ENCODE measurements around the gene UBTD2. TPM values are rescaled to one million over a fixed set of nuclear protein-coding genes. Genes with fewer than 3 reads are reported as not detected.
"Not testable (repeated sequence)": the region's sequence is repeated elsewhere in the genome, so short reads cannot be mapped to it uniquely, and the experiment has no call there.

The UBTD2 gene
- 10 to 100 TPM; 68.5 to 85.5 (median 83.9) TPM for polyA plus RNA-seq (ENCODE audit: insufficient read length in 4 of 4)

GRCh38 chr5:172283020-172283861 lies at the start of gene UBTD2:
TSS of gene UBTD2 (minus strand) at chr5:172283764. CDS start at chr5:172283665, 99 bp downstream.
- DNase-seq (ENCODE audit: low read depth in 4 of 4, low spot score in 3 of 4): peak in 3 of 4 donors; percentile 53 to 61 (median 55)

GRCh38 chr5:172326901-172327300 lies 43.3 kb upstream of the UBTD2 start:
- DNase-seq (ENCODE audit: low read depth in 4 of 4, low spot score in 3 of 4): not testable (repeated sequence)

- no peak for DNase-seq (ENCODE audit: low read depth in 4 of 4, low spot score in 3 of 4)
These were observed 41.9 kb upstream of the UBTD2 start for GRCh38 chr5:172325452-172325851.

GRCh38 chr5:172322028-172322965 lies 38.7 kb upstream of the UBTD2 start:
- peak in 2 of 4 donors; percentile 10 to 26 for DNase-seq (ENCODE audit: low read depth in 4 of 4, low spot score in 3 of 4)

GRCh38 chr5:172321593-172321992 lies 38.0 kb upstream of the UBTD2 start:
- no peak for DNase-seq (ENCODE audit: low read depth in 4 of 4, low spot score in 3 of 4)

DNA sequence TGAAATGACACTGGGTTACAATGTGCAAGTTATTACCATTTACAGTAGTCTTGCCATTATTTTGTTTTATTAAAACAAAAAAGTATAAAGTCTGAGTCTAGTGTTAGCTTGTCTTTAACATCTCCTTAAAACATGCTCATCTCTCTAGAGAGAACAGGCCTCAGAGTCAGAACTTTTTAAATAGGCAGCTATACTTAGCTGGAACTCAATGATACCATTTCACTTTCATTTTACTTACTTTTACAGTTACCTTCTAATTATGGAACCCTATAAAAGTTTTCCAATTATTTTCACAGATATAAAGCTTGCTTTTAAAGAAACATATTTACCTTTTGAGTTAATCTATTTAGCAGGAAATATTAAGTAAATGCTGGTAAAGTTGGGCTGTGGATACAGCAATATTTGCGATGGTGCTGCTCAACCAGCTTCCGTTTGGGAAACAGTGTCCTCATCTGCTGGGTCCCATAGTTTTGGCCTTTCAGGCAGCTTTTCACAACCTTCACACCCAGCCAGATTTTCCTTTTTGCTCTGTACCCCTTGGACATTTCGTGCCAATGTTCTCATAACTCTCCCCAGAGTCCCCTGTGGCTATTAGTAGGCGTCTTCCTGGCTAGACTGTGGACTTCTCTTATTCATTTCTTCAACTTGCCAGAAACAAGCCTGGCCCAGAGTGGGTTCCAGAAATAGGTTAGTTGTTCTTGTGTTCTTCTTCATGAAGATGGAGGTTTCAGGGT lies 36.3 kb upstream of the UBTD2 start:
- no peak for DNase-seq (ENCODE audit: low read depth in 4 of 4, low spot score in 3 of 4)

GRCh38 chr5:172315587-172316493 lies 32.3 kb upstream of the UBTD2 start:
- no peak for DNase-seq (ENCODE audit: low read depth in 4 of 4, low spot score in 3 of 4)

DNA sequence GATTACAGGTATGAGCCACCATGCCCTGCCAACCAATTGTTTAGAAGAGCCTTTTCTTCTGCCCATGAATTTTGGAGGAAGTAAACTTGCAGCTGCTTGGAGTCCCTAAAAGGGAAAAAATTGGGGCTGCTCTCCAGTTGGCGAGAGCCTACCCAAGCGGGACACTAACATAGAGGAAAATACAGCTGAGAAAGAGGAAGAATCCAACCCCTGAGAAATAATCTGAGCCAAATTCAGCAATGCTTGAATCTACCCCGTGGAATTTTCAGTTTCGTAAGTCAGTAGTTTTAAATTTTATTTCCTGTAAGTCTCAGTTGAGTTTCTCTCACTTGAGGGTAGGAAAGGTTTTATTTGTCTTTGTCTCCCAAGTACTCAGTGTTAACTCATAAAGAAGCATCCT lies 30.4 kb upstream of the UBTD2 start:
- no peak for DNase-seq (ENCODE audit: low read depth in 4 of 4, low spot score in 3 of 4)

GRCh38 chr5:172312286-172312685 lies 28.7 kb upstream of the UBTD2 start:
- DNase-seq (ENCODE audit: low read depth in 4 of 4, low spot score in 3 of 4): no peak

- no peak for DNase-seq (ENCODE audit: low read depth in 4 of 4, low spot score in 3 of 4)
These were observed 28.0 kb upstream of the UBTD2 start for GRCh38 chr5:172311605-172312004.

DNA sequence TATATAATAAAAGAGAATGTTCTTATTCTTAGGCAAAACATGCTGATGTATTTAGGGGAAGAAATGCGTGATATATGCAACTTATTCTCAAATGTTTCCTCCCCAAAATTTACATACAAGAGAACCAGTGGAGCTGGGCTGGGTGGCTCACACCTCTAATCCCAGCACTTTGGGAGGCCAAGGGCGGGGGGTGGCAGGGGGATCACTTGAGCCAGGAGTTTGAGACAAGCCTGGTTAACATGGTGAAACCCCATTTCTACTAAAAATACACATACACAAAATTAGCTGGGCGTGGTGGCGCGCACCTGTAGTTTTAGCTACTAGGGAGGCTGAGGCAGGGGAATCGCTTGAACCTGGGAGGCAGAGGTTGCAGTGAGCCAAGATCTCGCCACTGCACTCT lies 27.5 kb upstream of the UBTD2 start:
- DNase-seq (ENCODE audit: low read depth in 4 of 4, low spot score in 3 of 4): no peak

DNA sequence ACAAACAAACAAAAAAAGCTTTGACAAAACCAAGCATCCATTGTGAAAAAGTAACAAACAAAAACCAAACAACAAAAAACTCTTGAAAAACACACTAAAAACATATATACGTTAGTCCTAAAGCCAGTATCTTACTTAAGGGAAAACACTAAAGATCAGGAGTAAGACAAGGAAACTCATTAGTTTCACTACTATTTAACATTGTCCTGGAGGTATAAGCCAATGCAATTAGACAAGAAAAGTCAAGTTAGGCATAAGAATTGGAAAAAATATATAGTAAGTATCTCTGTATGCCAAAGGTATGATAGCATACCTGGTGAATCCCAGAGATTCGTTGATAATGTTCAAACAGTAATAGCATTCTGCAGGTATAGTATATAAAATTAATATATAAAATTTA lies 21.8 kb upstream of the UBTD2 start:
- DNase-seq (ENCODE audit: low read depth in 4 of 4, low spot score in 3 of 4): no peak

DNA sequence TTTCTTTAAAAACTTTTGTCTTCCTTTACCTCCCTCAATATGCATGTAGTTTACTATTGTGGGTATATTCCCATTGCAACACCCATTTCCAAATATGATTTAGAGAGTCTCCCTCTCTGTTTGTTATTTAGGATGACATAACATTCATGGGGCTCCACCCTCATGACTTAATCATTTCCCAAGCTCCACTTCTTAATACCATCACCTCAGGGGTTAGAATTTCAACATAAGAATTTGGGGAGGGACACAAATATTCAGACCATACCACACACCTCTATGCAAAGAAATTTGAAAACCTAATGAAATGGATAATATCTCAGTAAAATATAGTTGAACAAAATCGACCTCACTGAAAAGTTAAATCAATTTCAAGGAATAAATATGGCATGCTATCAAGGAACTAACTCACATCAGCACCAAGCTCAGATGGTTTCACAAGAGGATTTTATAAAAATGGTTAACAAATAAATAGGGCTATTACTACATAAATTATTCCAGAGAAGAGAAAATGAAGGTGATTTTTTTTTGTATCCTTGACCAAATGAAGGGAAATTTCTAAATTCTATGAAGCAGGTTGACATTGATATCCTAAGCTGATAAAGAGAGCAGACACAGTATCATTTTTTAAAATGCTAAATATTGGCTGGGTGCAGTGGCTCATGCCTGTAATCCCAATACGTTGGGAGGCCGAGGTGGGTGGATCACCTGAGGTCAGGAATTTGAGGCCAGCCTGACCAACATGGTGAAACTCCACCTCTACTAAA lies 20.2 kb upstream of the UBTD2 start:
- no peak for DNase-seq (ENCODE audit: low read depth in 4 of 4, low spot score in 3 of 4)

GRCh38 chr5:172303162-172303561 lies 19.6 kb upstream of the UBTD2 start:
- no peak for DNase-seq (ENCODE audit: low read depth in 4 of 4, low spot score in 3 of 4)

DNA sequence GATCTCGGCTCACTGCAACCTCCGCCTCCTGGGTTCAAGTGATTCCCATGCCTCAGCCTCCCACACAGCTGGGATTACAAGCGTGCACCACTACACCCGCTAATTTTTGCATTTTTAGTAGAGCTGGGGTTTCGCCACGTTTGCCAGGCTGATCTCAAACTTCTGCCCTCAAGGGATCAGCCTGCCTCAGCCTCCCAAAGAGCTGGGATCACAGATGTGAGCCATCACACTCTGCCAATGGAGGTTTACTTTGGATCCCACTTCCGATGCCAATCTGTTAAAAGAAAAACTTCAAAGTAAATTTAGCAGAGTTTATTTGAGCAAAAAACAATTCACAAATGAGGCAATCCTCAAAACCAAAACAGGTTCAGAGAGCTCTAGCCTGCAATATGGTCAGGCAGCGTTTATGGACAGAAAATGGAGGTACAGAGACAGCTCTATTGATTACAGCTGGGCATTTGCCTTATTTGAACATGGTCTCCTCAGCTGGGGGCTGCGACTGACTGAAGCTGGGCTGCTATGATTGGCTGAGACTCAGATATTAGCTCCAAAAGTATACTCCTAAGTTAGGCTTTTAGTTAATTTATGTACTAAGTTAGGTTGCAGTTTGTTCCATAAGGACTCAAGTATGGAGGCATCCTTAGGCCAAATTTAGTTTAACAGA lies 18.6 kb upstream of the UBTD2 start:
- DNase-seq (ENCODE audit: low read depth in 4 of 4, low spot score in 3 of 4): no peak

DNA sequence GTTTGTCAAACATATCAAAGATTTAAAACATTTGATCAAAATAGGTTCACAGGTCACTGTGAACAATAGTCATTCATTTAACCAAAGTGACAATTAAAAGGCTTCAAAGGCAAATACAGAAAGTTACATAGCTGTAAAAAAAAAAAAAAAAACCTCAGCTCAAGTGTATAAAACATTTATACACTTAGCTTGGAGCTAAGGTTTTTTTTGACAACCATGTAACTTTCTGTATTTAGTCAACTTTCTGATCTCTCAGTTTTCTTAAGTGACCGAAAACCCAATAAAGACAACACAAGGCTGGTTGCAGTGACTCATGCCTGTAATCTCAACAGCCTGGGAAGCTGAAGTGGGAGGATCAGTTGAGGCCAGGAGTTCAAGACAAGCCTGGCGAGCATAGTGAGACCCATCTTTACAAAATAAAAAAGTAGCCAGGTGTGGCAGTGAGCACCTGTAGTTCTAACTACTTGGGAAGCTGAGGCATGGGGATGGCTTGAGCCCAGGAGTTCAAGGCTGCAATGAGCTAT lies 16.4 kb upstream of the UBTD2 start:
- no peak for DNase-seq (ENCODE audit: low read depth in 4 of 4, low spot score in 3 of 4)

GRCh38 chr5:172294831-172295230 lies 11.3 kb upstream of the UBTD2 start:
- DNase-seq (ENCODE audit: low read depth in 4 of 4, low spot score in 3 of 4): no peak

DNA sequence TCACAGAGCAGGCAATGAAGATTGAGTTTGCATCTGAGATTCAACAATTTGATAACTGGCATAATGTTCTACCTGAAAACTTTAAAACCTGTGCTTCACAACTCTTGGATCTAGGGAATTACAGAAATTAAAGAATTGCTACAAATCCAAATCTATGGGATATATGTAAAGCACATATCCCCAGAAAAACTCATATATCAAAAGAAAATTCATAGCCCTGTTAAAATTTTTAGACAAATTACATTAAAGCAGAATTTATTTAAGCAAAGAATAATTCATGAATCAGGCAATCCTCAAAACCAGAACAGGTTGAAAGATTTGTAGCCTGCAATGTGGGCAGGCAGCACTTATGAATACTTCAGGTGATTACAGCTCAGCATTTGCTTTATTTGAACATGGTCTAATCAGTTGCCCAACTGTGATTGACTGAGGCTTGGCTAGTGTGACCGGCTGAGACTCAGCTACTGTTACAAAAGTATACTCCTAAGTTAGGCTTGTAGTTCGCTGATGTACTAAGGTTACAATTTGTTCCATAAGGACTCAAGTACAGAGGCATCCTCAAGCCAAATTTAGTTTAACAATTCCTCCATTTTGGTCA lies 10.3 kb upstream of the UBTD2 start:
- no peak for DNase-seq (ENCODE audit: low read depth in 4 of 4, low spot score in 3 of 4)
